ENCODE results near the gene LCE5A. TPM values are rescaled to one million over a fixed set of nuclear protein-coding genes. Genes with fewer than 3 reads are reported as not detected.

Gene LCE5A
- total and polyA plus RNA-seq, 9 of the 15 experiments (the other 6 are each of a cell fraction or from before 2014, with no cell fraction given): not detected

DNA sequence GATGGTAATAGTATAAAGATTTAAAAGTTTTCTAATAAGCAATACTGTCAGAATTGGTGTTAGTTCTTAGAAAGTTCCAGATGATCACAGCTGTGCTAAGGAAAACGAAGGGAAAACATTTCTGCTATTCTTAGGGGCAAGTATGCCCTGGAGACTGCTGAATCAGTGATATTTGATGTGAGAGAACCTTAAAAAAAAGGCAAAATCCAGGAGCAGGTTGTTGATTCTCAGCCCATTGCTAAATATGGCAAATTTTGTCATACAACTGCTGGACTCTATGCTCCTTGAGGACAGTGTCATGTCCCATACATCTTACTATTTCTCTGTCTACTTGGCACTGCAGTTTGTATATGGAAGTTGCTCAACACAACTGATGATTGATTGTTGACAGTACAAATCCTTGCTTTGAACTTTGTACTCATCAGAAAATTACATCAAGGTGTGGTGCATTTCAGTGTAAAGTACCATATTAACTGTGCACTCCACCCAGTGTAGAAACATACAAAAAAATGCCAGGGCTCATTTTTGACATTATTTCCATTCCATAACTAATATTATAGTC lies 14.6 kb downstream of the LCE5A start:
- Histone ChIP-seq H4K20me1 (replicated peaks; ENCODE audit: control insufficient read depth, insufficient read depth, low read length) (no peaks in the 10 kb centered on the region), H3K9ac (ENCODE audit: insufficient read depth in 1 of 2, low read depth in 2 of 2, low read length in 2 of 2) (no peak overlapping the region), H2AFZ (ENCODE audit: low read depth, low read length) (no peak overlapping the region), H3K27ac (ENCODE audit: extremely low read depth, low read depth, low read length) (no peak overlapping the region), H3K36me3 (ENCODE audit: control insufficient read depth, insufficient read depth, low read length) (no peaks in the 10 kb centered on the region), H3K27me3 (ENCODE audit: control insufficient read depth in 2 of 2, insufficient read depth in 2 of 2, low read length in 2 of 2) (no peaks in the 10 kb centered on the region), H3K4me2 (ENCODE audit: insufficient read depth, low read length) (no peak overlapping the region), H3K79me2 (ENCODE audit: control insufficient read depth, insufficient read depth, low read length) (no peaks in the 10 kb centered on the region), H3K4me1 (replicated peaks in 1 of 2; ENCODE audit: control insufficient read depth in 2 of 2, insufficient read depth in 2 of 2, low read length in 2 of 2) (no peaks in the 10 kb centered on the region), H3K9me1 (ENCODE audit: control insufficient read depth, insufficient read depth, low read length) (no peaks in the 10 kb centered on the region), H3K4me3 (no peak overlapping the region), H3K9me3 (replicated peaks; ENCODE audit: control insufficient read depth, insufficient read depth, low read depth, low read length) (no peaks in the 10 kb centered on the region)
- FAIRE-seq: no peak
- ATAC-seq: no peak
- POLR2A ChIA-PET: no interaction called here
- intact Hi-C loops (cut with micrococcal nuclease) (no loop called here), in situ Hi-C loops (cut with MboI) (no loop called here)
- DNase-seq (ENCODE audit: extremely low read depth in 1 of 4, low spot score in 3 of 4): no peak
- no TSS peak for BruUV-seq (replicated peaks)
- CTCF ChIA-PET (ENCODE audit: low intra/inter-chr PET ratio): no interaction called here
- WGBS (ENCODE audit: insufficient coverage, low coverage, missing lambda C conversion rate): 7% methylated on average over 1 of the region's 1 CpG
- TF ChIP-seq ZNF57 (CRISPR knock-in tag; IDR thresholded peaks at IDR 0.05): no peak
- no peak for TF ChIP-seq HNRNPH1 (optimal IDR thresholded peaks at IDR 0.05; ENCODE audit: low read depth, low read length)
- TF ChIP-seq SREBF1 (IDR thresholded peaks at IDR 0.05; ENCODE audit: borderline replicate concordance, low read depth, low read length): no peak
- no peak for TF ChIP-seq KLF16 (IDR thresholded peaks at IDR 0.05)
- TF ChIP-seq, protein P1, sequence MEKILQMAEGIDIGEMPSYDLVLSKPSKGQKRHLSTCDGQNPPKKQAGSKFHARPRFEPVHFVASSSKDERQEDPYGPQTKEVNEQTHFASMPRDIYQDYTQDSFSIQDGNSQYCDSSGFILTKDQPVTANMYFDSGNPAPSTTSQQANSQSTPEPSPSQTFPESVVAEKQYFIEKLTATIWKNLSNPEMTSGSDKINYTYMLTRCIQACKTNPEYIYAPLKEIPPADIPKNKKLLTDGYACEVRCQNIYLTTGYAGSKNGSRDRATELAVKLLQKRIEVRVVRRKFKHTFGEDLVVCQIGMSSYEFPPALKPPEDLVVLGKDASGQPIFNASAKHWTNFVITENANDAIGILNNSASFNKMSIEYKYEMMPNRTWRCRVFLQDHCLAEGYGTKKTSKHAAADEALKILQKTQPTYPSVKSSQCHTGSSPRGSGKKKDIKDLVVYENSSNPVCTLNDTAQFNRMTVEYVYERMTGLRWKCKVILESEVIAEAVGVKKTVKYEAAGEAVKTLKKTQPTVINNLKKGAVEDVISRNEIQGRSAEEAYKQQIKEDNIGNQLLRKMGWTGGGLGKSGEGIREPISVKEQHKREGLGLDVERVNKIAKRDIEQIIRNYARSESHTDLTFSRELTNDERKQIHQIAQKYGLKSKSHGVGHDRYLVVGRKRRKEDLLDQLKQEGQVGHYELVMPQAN (IDR thresholded peaks at IDR 0.05; ENCODE audit: borderline replicate concordance): no peak
- TF ChIP-seq, protein P2, sequence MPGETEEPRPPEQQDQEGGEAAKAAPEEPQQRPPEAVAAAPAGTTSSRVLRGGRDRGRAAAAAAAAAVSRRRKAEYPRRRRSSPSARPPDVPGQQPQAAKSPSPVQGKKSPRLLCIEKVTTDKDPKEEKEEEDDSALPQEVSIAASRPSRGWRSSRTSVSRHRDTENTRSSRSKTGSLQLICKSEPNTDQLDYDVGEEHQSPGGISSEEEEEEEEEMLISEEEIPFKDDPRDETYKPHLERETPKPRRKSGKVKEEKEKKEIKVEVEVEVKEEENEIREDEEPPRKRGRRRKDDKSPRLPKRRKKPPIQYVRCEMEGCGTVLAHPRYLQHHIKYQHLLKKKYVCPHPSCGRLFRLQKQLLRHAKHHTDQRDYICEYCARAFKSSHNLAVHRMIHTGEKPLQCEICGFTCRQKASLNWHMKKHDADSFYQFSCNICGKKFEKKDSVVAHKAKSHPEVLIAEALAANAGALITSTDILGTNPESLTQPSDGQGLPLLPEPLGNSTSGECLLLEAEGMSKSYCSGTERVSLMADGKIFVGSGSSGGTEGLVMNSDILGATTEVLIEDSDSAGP (CRISPR knock-in tag; IDR thresholded peaks at IDR 0.05): no peak
- TF ChIP-seq YBX1 (IDR thresholded peaks at IDR 0.05): no peak
- no peak for TF ChIP-seq ZNF586 (CRISPR knock-in tag; conservative IDR thresholded peaks at IDR 0.05)
- TF ChIP-seq MEF2A (IDR thresholded peaks at IDR 0.05; ENCODE audit: control insufficient read depth, low read depth, low read length): no peak
- TF ChIP-seq PHF8 (IDR thresholded peaks at IDR 0.05; ENCODE audit: borderline replicate concordance, low read length): no peak
- TF ChIP-seq HNRNPLL (IDR thresholded peaks at IDR 0.05; ENCODE audit: low read depth, low read length, poor library complexity, severe bottlenecking): no peak
- TF ChIP-seq, protein P3, sequence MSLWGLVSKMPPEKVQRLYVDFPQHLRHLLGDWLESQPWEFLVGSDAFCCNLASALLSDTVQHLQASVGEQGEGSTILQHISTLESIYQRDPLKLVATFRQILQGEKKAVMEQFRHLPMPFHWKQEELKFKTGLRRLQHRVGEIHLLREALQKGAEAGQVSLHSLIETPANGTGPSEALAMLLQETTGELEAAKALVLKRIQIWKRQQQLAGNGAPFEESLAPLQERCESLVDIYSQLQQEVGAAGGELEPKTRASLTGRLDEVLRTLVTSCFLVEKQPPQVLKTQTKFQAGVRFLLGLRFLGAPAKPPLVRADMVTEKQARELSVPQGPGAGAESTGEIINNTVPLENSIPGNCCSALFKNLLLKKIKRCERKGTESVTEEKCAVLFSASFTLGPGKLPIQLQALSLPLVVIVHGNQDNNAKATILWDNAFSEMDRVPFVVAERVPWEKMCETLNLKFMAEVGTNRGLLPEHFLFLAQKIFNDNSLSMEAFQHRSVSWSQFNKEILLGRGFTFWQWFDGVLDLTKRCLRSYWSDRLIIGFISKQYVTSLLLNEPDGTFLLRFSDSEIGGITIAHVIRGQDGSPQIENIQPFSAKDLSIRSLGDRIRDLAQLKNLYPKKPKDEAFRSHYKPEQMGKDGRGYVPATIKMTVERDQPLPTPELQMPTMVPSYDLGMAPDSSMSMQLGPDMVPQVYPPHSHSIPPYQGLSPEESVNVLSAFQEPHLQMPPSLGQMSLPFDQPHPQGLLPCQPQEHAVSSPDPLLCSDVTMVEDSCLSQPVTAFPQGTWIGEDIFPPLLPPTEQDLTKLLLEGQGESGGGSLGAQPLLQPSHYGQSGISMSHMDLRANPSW (CRISPR knock-in tag; IDR thresholded peaks at IDR 0.05): no peak
- TF ChIP-seq SLC30A9 (CRISPR knock-in tag; IDR thresholded peaks at IDR 0.05): no peak
- no peak for TF ChIP-seq BRD9 (IDR thresholded peaks at IDR 0.05; ENCODE audit: low read depth, partially characterized antibody)
